CD4-positive, alpha-beta T cell treated with Interleukin-4 for 4 hours (primary cell): ENCODE data around the gene GOPC.

Experiments used
- DNase-seq: peaks from one replicate; pipeline ENCODE4 v3.0.0-alpha.2; 2020

Gene GOPC

GRCh38 chr6:117512987-117513573 lies 89.2 kb downstream of the GOPC start:
- DNase-seq: no peak

- DNase-seq: no peak
These were observed 90.1 kb downstream of the GOPC start for GRCh38 chr6:117512056-117512828.
